ENCODE results near the gene KIRREL3. TPM values are rescaled to one million over a fixed set of nuclear protein-coding genes. Genes with fewer than 3 reads are reported as not detected.

KIRREL3 gene
- total and polyA plus RNA-seq, 9 donors = 0.25 to 5.3 (median 0.48) TPM

GRCh38 chr11:126968915-126969314 is 31.7 kb downstream of the KIRREL3 start:
- intact Hi-C loops (cut with DNase I) = no loop called here
- Histone ChIP-seq H3K9me3 (peaks cover 0 to 4% of the 10 kb centered on the region in 2 donors), H3K4me1 (ENCODE audit: insufficient read depth) (no peaks in the 10 kb centered on the region), H3K27ac (no peak overlapping the region), H3K36me3 (no peaks in the 10 kb centered on the region), H3K4me3 (no peak overlapping the region), H3K27me3 (no peaks in the 10 kb centered on the region)
- WGBS, 3 donors = 41 to 56% (median 48%) methylated on average over 14 of the region's 14 CpGs
- TF ChIP-seq POLR2A (IDR thresholded peaks at IDR 0.05) (no peak), EP300 (IDR thresholded peaks at IDR 0.05) (no peak)
- TF ChIP-seq, protein P1, sequence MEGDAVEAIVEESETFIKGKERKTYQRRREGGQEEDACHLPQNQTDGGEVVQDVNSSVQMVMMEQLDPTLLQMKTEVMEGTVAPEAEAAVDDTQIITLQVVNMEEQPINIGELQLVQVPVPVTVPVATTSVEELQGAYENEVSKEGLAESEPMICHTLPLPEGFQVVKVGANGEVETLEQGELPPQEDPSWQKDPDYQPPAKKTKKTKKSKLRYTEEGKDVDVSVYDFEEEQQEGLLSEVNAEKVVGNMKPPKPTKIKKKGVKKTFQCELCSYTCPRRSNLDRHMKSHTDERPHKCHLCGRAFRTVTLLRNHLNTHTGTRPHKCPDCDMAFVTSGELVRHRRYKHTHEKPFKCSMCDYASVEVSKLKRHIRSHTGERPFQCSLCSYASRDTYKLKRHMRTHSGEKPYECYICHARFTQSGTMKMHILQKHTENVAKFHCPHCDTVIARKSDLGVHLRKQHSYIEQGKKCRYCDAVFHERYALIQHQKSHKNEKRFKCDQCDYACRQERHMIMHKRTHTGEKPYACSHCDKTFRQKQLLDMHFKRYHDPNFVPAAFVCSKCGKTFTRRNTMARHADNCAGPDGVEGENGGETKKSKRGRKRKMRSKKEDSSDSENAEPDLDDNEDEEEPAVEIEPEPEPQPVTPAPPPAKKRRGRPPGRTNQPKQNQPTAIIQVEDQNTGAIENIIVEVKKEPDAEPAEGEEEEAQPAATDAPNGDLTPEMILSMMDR (IDR thresholded peaks at IDR 0.05) = no peak
- no peak for DNase-seq

- no peaks in the 10 kb centered on the region for H3K9me3 ChIP-seq
- DNase-seq = no peak
- intact Hi-C loops (cut with DNase I) = no loop called here
- WGBS, 3 donors = 74 to 77% (median 75%) methylated on average over 6 of the region's 6 CpGs
- no peak overlapping the region for H3K27ac ChIP-seq
- H3K36me3 ChIP-seq = no peaks in the 10 kb centered on the region
- TF ChIP-seq EP300 (IDR thresholded peaks at IDR 0.05) (no peak), POLR2A (IDR thresholded peaks at IDR 0.05) (no peak)
- TF ChIP-seq, protein P1 (IDR thresholded peaks at IDR 0.05) = no peak
- H3K4me1 ChIP-seq (ENCODE audit: insufficient read depth) = no peaks in the 10 kb centered on the region
- no peaks in the 10 kb centered on the region for H3K27me3 ChIP-seq
- H3K4me3 ChIP-seq = no peak overlapping the region
Measured at GRCh38 chr11:126965331-126965730, 35.2 kb downstream of the KIRREL3 start.

GRCh38 chr11:126963603-126964363 is 36.8 kb downstream of the KIRREL3 start:
- 72 to 80% (median 73%) methylated on average over 3 of the region's 3 CpGs for WGBS, 3 donors
- H3K27me3 ChIP-seq = no peaks in the 10 kb centered on the region
- no peak for DNase-seq
- no peak overlapping the region for H3K4me3 ChIP-seq
- H3K9me3 ChIP-seq = no peaks in the 10 kb centered on the region
- no peak overlapping the region for H3K27ac ChIP-seq
- intact Hi-C loops (cut with DNase I) = no loop called here
- TF ChIP-seq POLR2A (IDR thresholded peaks at IDR 0.05) = no peak
- no peak for TF ChIP-seq EP300 (IDR thresholded peaks at IDR 0.05)
- TF ChIP-seq, protein P1 (IDR thresholded peaks at IDR 0.05) = no peak
- no peaks in the 10 kb centered on the region for H3K36me3 ChIP-seq
- no peaks in the 10 kb centered on the region for H3K4me1 ChIP-seq (ENCODE audit: insufficient read depth)

DNA sequence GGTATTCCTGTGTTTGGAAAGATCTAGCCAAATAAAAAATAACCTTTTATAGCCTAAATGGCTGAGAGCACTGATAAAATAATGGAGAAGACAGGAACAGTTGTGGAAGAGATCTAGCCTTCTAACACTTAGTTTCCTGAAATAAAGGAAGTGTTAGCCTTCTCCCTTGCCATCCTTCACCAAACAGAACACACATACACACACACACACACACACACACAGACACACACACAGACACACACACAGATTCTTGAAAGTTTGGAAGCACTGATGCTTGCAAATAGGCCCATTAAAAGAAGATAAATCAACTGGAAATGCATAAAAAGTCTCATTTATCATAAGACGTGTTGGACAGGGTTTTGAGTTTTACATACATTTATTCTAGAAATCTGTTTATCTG is 37.5 kb downstream of the KIRREL3 start:
- no peak for TF ChIP-seq POLR2A (IDR thresholded peaks at IDR 0.05)
- TF ChIP-seq, protein P1 (IDR thresholded peaks at IDR 0.05) = no peak
- TF ChIP-seq EP300 (IDR thresholded peaks at IDR 0.05) = no peak
- Histone ChIP-seq H3K4me3 (no peak overlapping the region), H3K9me3 (no peaks in the 10 kb centered on the region), H3K27ac (no peak overlapping the region), H3K27me3 (no peaks in the 10 kb centered on the region), H3K36me3 (no peaks in the 10 kb centered on the region), H3K4me1 (ENCODE audit: insufficient read depth) (no peaks in the 10 kb centered on the region)
- 0 to 68% (median 30%) methylated on average over 1 of the region's 1 CpG for WGBS, 3 donors
- DNase-seq = no peak
- intact Hi-C loops (cut with DNase I) = no loop called here

All from ovary (tissue), 9 donors.